ENCODE measurements around the gene AKR7A2.
"Not testable (repeated sequence)": the region's sequence is repeated elsewhere in the genome, so short reads cannot be mapped to it uniquely, and the experiment has no call there.

The AKR7A2 gene

GRCh38 chr1:19260211-19261138 lies 51.5 kb downstream of the AKR7A2 start:
- DNase-seq (ENCODE audit: low spot score) = no peak

- no peak for DNase-seq (ENCODE audit: low spot score)
Measured at GRCh38 chr1:19258353-19258752, 53.6 kb downstream of the AKR7A2 start.

- no peak for DNase-seq (ENCODE audit: low spot score)
Measured at GRCh38 chr1:19257178-19257914, 54.6 kb downstream of the AKR7A2 start.

- not testable (repeated sequence) for DNase-seq (ENCODE audit: low spot score)
Measured at GRCh38 chr1:19256301-19256700, 55.6 kb downstream of the AKR7A2 start.

GRCh38 chr1:19255288-19255687 lies 56.7 kb downstream of the AKR7A2 start:
- DNase-seq (ENCODE audit: low spot score) = no peak

GRCh38 chr1:19254416-19254815 lies 57.5 kb downstream of the AKR7A2 start:
- DNase-seq (ENCODE audit: low spot score) = no peak

Measured in iPS-NIHi11 (cell line).